ENCODE data around the gene SYDE1.

Gene SYDE1

DNA sequence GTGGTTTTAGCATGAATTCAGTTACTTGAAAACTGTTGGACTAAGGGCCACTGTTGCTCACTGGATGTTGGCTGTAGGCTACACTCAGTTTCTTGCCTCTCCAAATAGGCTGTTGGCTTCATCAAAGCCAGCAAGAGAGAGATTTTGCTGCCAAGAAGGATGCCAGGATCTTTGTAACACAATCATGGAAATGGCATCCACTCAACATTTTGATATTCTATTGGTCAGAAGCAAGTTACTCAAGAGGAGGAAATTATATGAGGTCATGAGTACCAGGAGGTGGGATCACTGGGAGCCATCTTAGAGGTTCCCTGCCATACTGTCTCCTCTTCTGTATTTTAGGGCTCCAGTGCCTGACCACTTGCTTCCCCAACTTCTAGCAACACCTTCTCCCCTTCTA is 30.6 kb downstream of the SYDE1 start:
- no peaks in the 10 kb centered on the region for H3K27me3 ChIP-seq (ENCODE audit: low read length)
- H3K79me2 ChIP-seq (ENCODE audit: insufficient read depth, low read length): no peaks in the 10 kb centered on the region
- no peak overlapping the region for H2AFZ ChIP-seq (ENCODE audit: low read depth, low read length, severe bottlenecking)
- no peak overlapping the region for H3K4me2 ChIP-seq (ENCODE audit: low read depth, low read length, poor library complexity, severe bottlenecking)
- H3F3A ChIP-seq (ENCODE audit: insufficient read depth): no peaks in the 10 kb centered on the region
- no peak overlapping the region for H3K9ac ChIP-seq (ENCODE audit: low read length)
- H3K9me2 ChIP-seq (replicated peaks; ENCODE audit: insufficient read depth, low read length): no peaks in the 10 kb centered on the region
- H3K9me3 ChIP-seq (ENCODE audit: insufficient read depth, low read length): no peaks in the 10 kb centered on the region
- TF ChIP-seq EZH2phosphoT487 (conservative IDR thresholded peaks at IDR 0.05; ENCODE audit: low read length): no peak
- TF ChIP-seq, protein P1, sequence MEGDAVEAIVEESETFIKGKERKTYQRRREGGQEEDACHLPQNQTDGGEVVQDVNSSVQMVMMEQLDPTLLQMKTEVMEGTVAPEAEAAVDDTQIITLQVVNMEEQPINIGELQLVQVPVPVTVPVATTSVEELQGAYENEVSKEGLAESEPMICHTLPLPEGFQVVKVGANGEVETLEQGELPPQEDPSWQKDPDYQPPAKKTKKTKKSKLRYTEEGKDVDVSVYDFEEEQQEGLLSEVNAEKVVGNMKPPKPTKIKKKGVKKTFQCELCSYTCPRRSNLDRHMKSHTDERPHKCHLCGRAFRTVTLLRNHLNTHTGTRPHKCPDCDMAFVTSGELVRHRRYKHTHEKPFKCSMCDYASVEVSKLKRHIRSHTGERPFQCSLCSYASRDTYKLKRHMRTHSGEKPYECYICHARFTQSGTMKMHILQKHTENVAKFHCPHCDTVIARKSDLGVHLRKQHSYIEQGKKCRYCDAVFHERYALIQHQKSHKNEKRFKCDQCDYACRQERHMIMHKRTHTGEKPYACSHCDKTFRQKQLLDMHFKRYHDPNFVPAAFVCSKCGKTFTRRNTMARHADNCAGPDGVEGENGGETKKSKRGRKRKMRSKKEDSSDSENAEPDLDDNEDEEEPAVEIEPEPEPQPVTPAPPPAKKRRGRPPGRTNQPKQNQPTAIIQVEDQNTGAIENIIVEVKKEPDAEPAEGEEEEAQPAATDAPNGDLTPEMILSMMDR (IDR thresholded peaks at IDR 0.05; ENCODE audit: insufficient read depth, low read length, poor library complexity, severe bottlenecking): no peak
- H4K20me1 ChIP-seq (ENCODE audit: low read depth, low read length): no peaks in the 10 kb centered on the region
- H3K27ac ChIP-seq (ENCODE audit: low read depth, low read length): no peak overlapping the region
- no peaks in the 10 kb centered on the region for H3K36me3 ChIP-seq (ENCODE audit: low read length)
- no peak overlapping the region for H3K4me3 ChIP-seq (ENCODE audit: insufficient read depth, low read length, poor library complexity, severe bottlenecking)

GRCh38 chr19:15138427-15138826 is 31.2 kb downstream of the SYDE1 start:
- Histone ChIP-seq H3K9me2 (replicated peaks; ENCODE audit: insufficient read depth, low read length) (no peaks in the 10 kb centered on the region), H3K27ac (ENCODE audit: low read depth, low read length) (no peak overlapping the region), H4K20me1 (ENCODE audit: low read depth, low read length) (no peaks in the 10 kb centered on the region), H3K79me2 (ENCODE audit: insufficient read depth, low read length) (no peaks in the 10 kb centered on the region), H3K36me3 (ENCODE audit: low read length) (no peaks in the 10 kb centered on the region), H3K4me3 (ENCODE audit: insufficient read depth, low read length, poor library complexity, severe bottlenecking) (no peak overlapping the region), H2AFZ (ENCODE audit: low read depth, low read length, severe bottlenecking) (no peak overlapping the region), H3K27me3 (ENCODE audit: low read length) (no peaks in the 10 kb centered on the region), H3K4me2 (ENCODE audit: low read depth, low read length, poor library complexity, severe bottlenecking) (no peak overlapping the region), H3F3A (ENCODE audit: insufficient read depth) (no peaks in the 10 kb centered on the region), H3K9me3 (ENCODE audit: insufficient read depth, low read length) (no peaks in the 10 kb centered on the region), H3K9ac (ENCODE audit: low read length) (no peak overlapping the region)
- no peak for TF ChIP-seq EZH2phosphoT487 (conservative IDR thresholded peaks at IDR 0.05; ENCODE audit: low read length)
- TF ChIP-seq, protein P1 (IDR thresholded peaks at IDR 0.05; ENCODE audit: insufficient read depth, low read length, poor library complexity, severe bottlenecking): no peak

GRCh38 chr19:15141143-15141542 is 33.9 kb downstream of the SYDE1 start:
- Histone ChIP-seq H2AFZ (ENCODE audit: low read depth, low read length, severe bottlenecking) (no peak overlapping the region), H3K9ac (ENCODE audit: low read length) (no peak overlapping the region), H3K9me3 (ENCODE audit: insufficient read depth, low read length) (no peaks in the 10 kb centered on the region), H3K9me2 (replicated peaks; ENCODE audit: insufficient read depth, low read length) (no peaks in the 10 kb centered on the region), H3K36me3 (ENCODE audit: low read length) (no peaks in the 10 kb centered on the region), H3K4me3 (ENCODE audit: insufficient read depth, low read length, poor library complexity, severe bottlenecking) (no peak overlapping the region), H3K4me2 (ENCODE audit: low read depth, low read length, poor library complexity, severe bottlenecking) (no peak overlapping the region), H4K20me1 (ENCODE audit: low read depth, low read length) (no peaks in the 10 kb centered on the region), H3K79me2 (ENCODE audit: insufficient read depth, low read length) (no peaks in the 10 kb centered on the region), H3K27me3 (ENCODE audit: low read length) (no peaks in the 10 kb centered on the region), H3K27ac (ENCODE audit: low read depth, low read length) (no peak overlapping the region), H3F3A (ENCODE audit: insufficient read depth) (no peaks in the 10 kb centered on the region)
- TF ChIP-seq, protein P1 (IDR thresholded peaks at IDR 0.05; ENCODE audit: insufficient read depth, low read length, poor library complexity, severe bottlenecking): no peak
- no peak for TF ChIP-seq EZH2phosphoT487 (conservative IDR thresholded peaks at IDR 0.05; ENCODE audit: low read length)
